Brain microvascular endothelial cell (primary cell): ENCODE data around the gene STXBP3.

ENCODE experiments used
- DNase-seq: peaks from one replicate; pipeline ENCODE4 v3.0.0-alpha.2; 2020
- H3K27ac ChIP-seq: fragments of 250-450 bp; sonication (Bioruptor Pico); 2 replicates; pipeline ENCODE4 v1.5.1; 2020; ENCODE audit warnings: mild to moderate bottlenecking, moderate library complexity
- H3K27me3 ChIP-seq: fragments of 250-450 bp; sonication (Bioruptor Pico); replicated peaks from 2 replicates; pipeline ENCODE4 v1.5.1; 2020; ENCODE audit warnings: mild to moderate bottlenecking
- H3K36me3 ChIP-seq: fragments of 250-450 bp; sonication (Bioruptor Pico); replicated peaks from 2 replicates; pipeline ENCODE4 v1.5.1; 2020; ENCODE audit warnings: mild to moderate bottlenecking
- H3K4me3 ChIP-seq: 2 replicates; pipeline ENCODE4 v1.5.1; 2011; ENCODE audit warnings: low read depth, mild to moderate bottlenecking, control low read depth, low read length, moderate library complexity
- CTCF ChIP-seq: IDR thresholded peaks from 2 replicates; pipeline ENCODE4 v1.5.1; 2011; ENCODE audit warnings: low read depth, mild to moderate bottlenecking, moderate library complexity, low read length, control low read depth, inconsistent platforms; ENCODE audit errors: missing control alignments
- in situ Hi-C: cut with HindIII; loops from 2 replicates; pipeline ENCODE4 v1.10.0; 2017; ENCODE audit warnings: low sequenced_read_pairs, low pct_ligation_motif_present

The STXBP3 gene

DNA sequence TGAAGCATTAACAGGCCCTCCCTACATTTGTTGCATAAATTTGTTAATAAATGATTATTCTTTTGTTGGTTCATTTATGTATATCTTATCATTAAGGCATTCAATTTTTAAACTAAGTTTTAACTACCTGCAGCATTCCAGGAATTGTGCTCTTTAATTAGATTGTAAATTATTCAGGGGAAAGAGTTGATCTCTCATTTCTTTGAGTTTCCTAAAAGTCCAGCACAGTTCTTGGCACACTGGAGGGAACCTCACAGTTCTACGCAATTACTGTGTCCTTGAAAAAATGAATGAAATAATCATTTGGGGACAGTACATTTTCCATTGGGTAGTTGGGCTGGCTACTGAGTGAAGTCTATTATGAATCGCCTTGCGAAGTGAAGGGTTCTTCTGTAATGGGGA, 493 bp upstream of the STXBP3 start:
- H3K4me3 ChIP-seq, result no peak overlapping the region
- H3K36me3 ChIP-seq, result no peaks in the 10 kb centered on the region
- no peak overlapping the region for H3K27ac ChIP-seq
- no peaks in the 10 kb centered on the region for H3K27me3 ChIP-seq
- in situ Hi-C loops, result no loop called here
- no peak for DNase-seq
- no peak for TF ChIP-seq CTCF

DNA sequence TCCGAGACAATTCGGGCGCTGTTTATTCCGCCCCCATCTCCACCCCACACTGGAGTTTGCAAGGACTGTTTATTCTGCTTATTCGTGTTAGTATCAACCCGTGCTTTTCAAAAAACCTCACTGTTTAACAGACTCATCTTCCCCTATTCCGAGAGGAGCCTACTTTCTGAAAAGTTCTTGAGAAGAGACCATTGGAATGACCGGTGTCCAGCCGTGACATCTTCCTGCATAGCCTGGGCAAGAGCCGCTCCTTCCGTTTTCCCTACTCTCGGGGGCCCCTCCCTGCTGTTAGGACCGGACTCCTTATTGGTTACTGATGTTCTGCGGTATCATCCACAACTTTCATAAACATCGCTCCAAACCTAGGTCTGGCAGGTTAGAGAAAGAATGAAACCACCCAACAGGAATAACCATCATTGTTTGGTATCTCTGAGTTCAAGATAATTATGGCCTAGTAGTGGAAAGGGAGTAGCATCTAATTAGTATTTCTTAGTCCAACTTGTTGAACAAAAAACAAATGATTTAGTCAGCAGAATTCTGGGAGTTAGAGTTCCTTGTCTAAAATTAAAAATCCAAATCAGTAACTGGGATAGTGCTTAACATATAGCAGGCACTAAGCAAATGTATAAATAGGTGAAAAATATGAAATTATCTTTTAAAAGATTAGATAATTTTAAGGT, 837 bp downstream of the STXBP3 start:
- DNase-seq, result peak; percentile 91
- H3K27ac ChIP-seq, result peak overlapping the region; percentile 95
- no peaks in the 10 kb centered on the region for H3K27me3 ChIP-seq
- H3K4me3 ChIP-seq, result peak overlapping the region; percentile 92
- peaks cover under 1% of the 10 kb centered on the region for H3K36me3 ChIP-seq
- no peak for TF ChIP-seq CTCF
- in situ Hi-C loops, result no loop called here

DNA sequence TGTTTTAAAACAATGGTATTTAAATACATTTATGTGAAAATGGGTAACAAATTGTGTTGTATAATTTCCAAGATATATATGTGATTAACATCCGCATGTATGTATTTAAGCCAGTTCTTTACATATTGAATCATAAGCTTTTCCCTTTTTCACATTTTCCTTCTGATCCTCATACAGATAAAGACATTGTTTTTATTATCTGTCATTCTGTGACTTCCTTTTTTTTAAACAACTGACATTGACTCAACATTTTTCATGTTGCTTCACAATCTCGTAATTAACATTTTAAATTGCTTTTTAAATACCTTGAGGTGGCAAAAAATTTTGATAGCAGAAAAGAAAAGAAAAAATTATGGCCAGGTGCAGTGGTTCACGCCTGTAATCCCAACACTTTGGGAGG, 1.4 kb downstream of the STXBP3 start:
- TF ChIP-seq CTCF, result no peak
- Histone ChIP-seq H3K4me3 (no peak overlapping the region), H3K27ac (peak overlapping the region; percentile 95), H3K27me3 (no peaks in the 10 kb centered on the region), H3K36me3 (peaks cover 2% of the 10 kb centered on the region)
- in situ Hi-C loops, result no loop called here
- no peak for DNase-seq

GRCh38 chr1:108749081-108749480, 2.6 kb downstream of the STXBP3 start:
- no peak overlapping the region for H3K27ac ChIP-seq
- no peaks in the 10 kb centered on the region for H3K27me3 ChIP-seq
- no peak for DNase-seq
- no peak overlapping the region for H3K4me3 ChIP-seq
- no peak for TF ChIP-seq CTCF
- H3K36me3 ChIP-seq, result peaks cover 4% of the 10 kb centered on the region
- in situ Hi-C loops, result no loop called here

GRCh38 chr1:108750476-108751181, 4.2 kb downstream of the STXBP3 start:
- Histone ChIP-seq H3K27me3 (no peaks in the 10 kb centered on the region), H3K27ac (no peak overlapping the region), H3K36me3 (peaks cover 8% of the 10 kb centered on the region), H3K4me3 (no peak overlapping the region)
- in situ Hi-C loops, result no loop called here
- no peak for TF ChIP-seq CTCF
- DNase-seq, result no peak
